Activated CD4-positive, alpha-beta T cell treated with anti-CD3 and anti-CD28 coated beads, Interleukin-2, amount 10 ng/mL, durations not matched to agents 24 days and 14 days (primary cell): ENCODE data around the gene IL4I1. TPM values are rescaled to one million over a fixed set of nuclear protein-coding genes. Genes with fewer than 3 reads are reported as not detected.

Source experiments
- DNase-seq: peaks from one replicate; pipeline ENCODE4 v3.0.0; 2022
- H3K27ac Mint-ChIP-seq: one replicate; pipeline ENCODE4 v1.8.0; 2022; ENCODE audit warnings: mild to moderate bottlenecking, mixed read lengths
- H3K27me3 Mint-ChIP-seq: one replicate; pipeline ENCODE4 v1.8.0; 2022; ENCODE audit warnings: mixed read lengths
- H3K36me3 Mint-ChIP-seq: one replicate; pipeline ENCODE4 v1.8.0; 2022; ENCODE audit warnings: low read depth, mild to moderate bottlenecking, mixed read lengths
- H3K4me1 Mint-ChIP-seq: one replicate; pipeline ENCODE4 v1.8.0; 2021; ENCODE audit warnings: mixed read lengths
- H3K4me3 Mint-ChIP-seq: one replicate; pipeline ENCODE4 v1.8.0; 2022; ENCODE audit warnings: mild to moderate bottlenecking, moderate library complexity, mixed read lengths
- H3K9me3 Mint-ChIP-seq: one replicate; pipeline ENCODE4 v1.8.0; 2021; ENCODE audit warnings: mixed read lengths
- intact Hi-C: fragments of 100-400 bp; cut with micrococcal nuclease; formaldehyde crosslinking; loops from one replicate; pipeline ENCODE4 v1.15.1; 2023
- total RNA-seq: library from RNA; stranded (reverse); gene quantifications from 2 replicates; pipeline ENCODE4 v1.2.3, GENCODE V29; 2022

IL4I1 gene
- total RNA-seq, 1 donor from 2014 or later = 41.4 TPM

- peak overlapping the region; percentile 37 for H3K27ac Mint-ChIP-seq
- no peak for DNase-seq
Measured at GRCh38 chr19:49855676-49856573, 40.8 kb downstream of the IL4I1 start.

DNA sequence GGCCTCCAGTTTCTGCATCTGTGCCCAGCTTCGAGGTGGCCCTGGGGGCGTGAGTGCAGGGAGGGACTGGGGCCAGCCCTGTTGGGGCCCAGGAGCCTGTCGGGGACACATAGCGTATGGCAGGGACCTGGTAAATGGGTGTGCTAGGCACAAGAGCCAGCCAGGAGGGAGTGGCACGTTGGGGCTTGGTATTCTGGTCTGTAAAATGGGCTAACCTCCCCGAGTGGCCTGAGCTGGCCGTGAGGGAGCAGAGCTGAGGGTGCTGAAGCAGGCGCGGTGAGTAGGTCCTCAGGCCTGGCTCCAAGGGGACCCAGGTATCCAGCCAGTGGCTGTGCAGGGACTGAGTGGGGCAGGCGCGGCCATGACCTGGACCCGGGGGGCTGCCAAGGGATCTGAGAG, 41.4 kb downstream of the IL4I1 start:
- peaks cover 15% of the 10 kb centered on the region for H3K4me1 Mint-ChIP-seq
- no peak for DNase-seq
- no peak overlapping the region for H3K4me3 Mint-ChIP-seq
- intact Hi-C loops = no loop called here
- H3K27ac Mint-ChIP-seq = no peak overlapping the region
- H3K27me3 Mint-ChIP-seq = no peaks in the 10 kb centered on the region
- H3K36me3 Mint-ChIP-seq = peaks cover 18% of the 10 kb centered on the region
- no peaks in the 10 kb centered on the region for H3K9me3 Mint-ChIP-seq

More at GRCh38 chr19:49855676-49856573, 40.8 kb downstream of the IL4I1 start:
- Mint-ChIP-seq H3K4me1 (peaks cover 15% of the 10 kb centered on the region), H3K36me3 (peaks cover 20% of the 10 kb centered on the region), H3K4me3 (no peak overlapping the region), H3K9me3 (no peaks in the 10 kb centered on the region), H3K27me3 (no peaks in the 10 kb centered on the region)
- intact Hi-C loops = no loop called here

GRCh38 chr19:49854378-49855263, 42.1 kb downstream of the IL4I1 start:
- Mint-ChIP-seq H3K9me3 (no peaks in the 10 kb centered on the region), H3K27me3 (no peaks in the 10 kb centered on the region), H3K4me1 (peaks cover 21% of the 10 kb centered on the region), H3K4me3 (no peak overlapping the region), H3K27ac (no peak overlapping the region), H3K36me3 (peaks cover 23% of the 10 kb centered on the region)
- no peak for DNase-seq
- intact Hi-C loops = loop anchor here (5.0 kb wide), 1 partner anchor 87 kb away; the partner anchor contains the start of gene AP2A1

- Mint-ChIP-seq H3K4me3 (peak overlapping the region; percentile 32), H3K27me3 (no peaks in the 10 kb centered on the region), H3K27ac (no peak overlapping the region), H3K9me3 (peaks cover 4% of the 10 kb centered on the region), H3K36me3 (peaks cover 25% of the 10 kb centered on the region), H3K4me1 (peaks cover 25% of the 10 kb centered on the region)
- no peak for DNase-seq
- intact Hi-C loops = loop anchor here (5.0 kb wide), 1 partner anchor 87 kb away; the partner anchor contains the start of gene AP2A1
Measured at GRCh38 chr19:49853852-49854377, 42.8 kb downstream of the IL4I1 start.

DNA sequence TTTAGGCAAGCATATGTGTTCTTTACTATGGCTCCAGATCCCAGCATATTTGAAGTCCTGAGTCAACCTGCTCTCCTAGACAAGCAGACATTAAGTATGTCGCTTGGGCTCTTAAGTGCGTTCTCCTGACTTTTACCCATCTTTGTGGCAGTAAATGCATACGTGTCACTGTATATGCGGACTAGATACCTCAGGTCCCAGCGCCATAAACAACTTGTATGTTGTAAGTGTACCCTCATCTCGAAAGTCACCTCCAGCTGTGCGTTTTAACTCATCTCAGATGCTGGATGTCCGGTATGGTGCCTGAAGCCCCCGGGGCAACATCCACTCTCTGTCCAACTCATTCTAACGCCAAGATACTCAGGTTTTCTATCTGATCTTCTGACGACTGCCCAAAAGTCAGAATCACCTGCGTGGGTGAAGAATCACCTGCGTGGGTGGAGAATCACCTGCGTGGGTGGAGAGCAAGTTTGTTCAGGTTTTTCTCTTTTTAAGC, 44.0 kb downstream of the IL4I1 start:
- DNase-seq = no peak
- H3K27ac Mint-ChIP-seq = peak overlapping the region; percentile 34
- H3K36me3 Mint-ChIP-seq = peaks cover 21% of the 10 kb centered on the region
- intact Hi-C loops = loop anchor here (5.0 kb wide), 1 partner anchor 85 kb away; the partner anchor contains the start of gene AP2A1
- H3K9me3 Mint-ChIP-seq = peaks cover 4% of the 10 kb centered on the region
- H3K4me3 Mint-ChIP-seq = peak overlapping the region; percentile 83
- peaks cover 2% of the 10 kb centered on the region for H3K27me3 Mint-ChIP-seq
- H3K4me1 Mint-ChIP-seq = peaks cover 36% of the 10 kb centered on the region

DNA sequence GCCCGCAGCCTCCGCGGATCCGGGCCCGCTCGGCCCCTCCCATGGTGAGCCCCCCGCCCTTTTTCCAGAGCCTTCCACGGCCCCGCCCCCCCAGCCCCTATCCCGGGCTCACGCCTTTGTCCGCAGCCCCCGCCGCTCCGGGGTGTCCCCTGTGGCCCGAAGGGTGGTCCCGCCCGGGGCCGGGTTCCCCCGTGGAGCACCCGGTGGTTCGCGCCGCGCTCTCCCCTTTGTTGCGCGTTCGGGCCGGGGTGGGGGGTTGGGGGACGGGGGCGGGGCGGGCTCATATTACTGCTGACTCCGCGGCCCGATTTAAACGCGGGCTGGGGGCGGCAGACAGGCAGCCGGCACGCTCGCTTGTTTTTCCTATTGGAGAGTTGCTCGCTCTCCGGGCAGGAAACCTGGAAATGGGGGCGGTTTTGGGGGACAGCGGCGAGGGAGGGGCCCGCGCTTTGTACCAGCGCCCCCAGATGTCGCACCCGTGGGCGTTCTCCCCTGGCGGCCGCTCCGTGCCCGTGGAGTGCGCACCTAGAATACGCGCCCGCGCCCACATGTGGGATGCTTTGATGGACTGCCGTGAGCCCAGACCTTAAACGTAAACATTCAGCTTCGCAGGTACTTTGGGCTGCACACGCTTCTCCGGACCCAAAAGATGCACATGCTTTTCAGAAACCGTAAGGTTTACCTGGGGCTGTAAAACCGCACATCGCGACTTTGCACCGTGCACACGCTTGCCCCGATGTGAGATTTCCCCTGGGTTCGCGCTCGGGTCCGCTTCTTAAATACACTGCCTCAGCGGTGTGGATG, 45.0 kb downstream of the IL4I1 start:
- Mint-ChIP-seq H3K9me3 (peaks cover 4% of the 10 kb centered on the region), H3K4me3 (peak overlapping the region; percentile 83), H3K27me3 (peaks cover 4% of the 10 kb centered on the region), H3K36me3 (peaks cover 21% of the 10 kb centered on the region), H3K4me1 (peaks cover 38% of the 10 kb centered on the region), H3K27ac (peak overlapping the region; percentile 29)
- DNase-seq = peak; percentile 78
- intact Hi-C loops = loop anchor here (2.0 to 5.0 kb wide), 3 partner anchors 39 to 209 kb away; partner anchors contain the start of genes AP2A1, FUZ and SCAF1

DNA sequence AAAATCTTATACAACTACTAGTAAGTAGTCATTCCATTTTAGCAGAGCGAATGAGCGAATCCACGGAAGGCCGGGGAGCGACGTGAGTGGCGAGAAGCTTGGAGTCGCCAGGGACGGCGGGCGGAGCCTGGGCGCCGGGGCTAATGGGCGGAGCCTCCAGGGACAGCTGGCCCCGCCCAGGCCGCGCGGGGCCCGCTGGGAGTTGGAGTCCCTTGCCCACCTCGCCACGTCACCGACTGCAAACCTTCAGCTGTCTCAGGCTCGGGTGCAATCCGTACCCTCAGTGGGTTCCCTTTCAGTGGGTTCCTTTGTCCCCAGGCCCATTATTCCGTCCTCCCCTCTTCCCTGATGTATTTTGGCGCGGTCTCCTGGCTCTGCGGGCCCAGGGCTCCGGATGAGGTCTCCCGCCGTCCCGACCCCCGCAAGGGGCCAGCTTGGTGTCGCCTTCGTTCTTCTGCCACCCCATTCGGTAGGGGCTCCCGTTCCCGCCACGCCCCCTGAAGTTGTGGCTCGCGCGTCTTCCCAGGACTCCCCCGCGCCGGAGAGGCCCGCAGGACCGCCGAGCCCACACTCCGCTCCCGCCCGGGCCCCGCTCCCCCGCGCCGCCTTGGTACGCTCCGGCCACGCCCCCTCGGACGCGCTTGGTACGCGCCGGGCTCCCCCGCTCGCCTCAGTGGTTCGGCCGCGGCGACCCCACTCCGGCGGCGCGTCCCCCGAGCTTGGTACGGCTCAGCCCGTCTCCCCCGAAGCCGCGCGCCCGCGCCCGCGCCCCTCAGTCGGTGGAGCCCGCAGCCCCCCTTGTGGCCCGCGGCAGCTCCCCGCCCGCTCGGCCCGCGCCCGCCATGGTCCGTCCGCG, 46.0 kb downstream of the IL4I1 start, which contains the start of gene PTOV1:
Gene PTOV1, plus strand, starts transcription at position 673 of the 856 bp plus-strand sequence.
- peak; percentile 98 for DNase-seq
- Mint-ChIP-seq H3K4me3 (peak within 1 kb of the TSS; percentile 91), H3K36me3 (peaks cover 20% of the 10 kb centered on the region), H3K27me3 (peaks cover 4% of the 10 kb centered on the region), H3K9me3 (peaks cover 4% of the 10 kb centered on the region), H3K4me1 (peaks cover 38% of the 10 kb centered on the region), H3K27ac (peak within 1 kb of the TSS; percentile 96)
- intact Hi-C loops = loop anchor here (1.0 to 5.0 kb wide), 5 partner anchors 17 to 208 kb away; partner anchors contain the start of genes AP2A1, FUZ, PNKP and SCAF1

DNA sequence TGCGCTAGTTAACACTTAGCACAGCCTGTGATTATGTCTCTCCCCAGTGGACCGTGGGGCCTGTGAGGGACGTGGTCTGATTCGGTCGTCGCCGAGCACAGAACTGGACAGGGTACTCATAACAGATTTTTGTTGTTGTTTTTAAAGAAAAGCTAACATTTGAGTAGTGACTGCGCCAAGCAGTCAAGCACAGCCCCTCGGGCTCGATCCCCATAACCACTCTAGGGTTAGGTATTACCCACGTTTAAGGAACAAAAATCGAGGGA, 46.5 kb downstream of the IL4I1 start:
- peaks cover 20% of the 10 kb centered on the region for H3K36me3 Mint-ChIP-seq
- intact Hi-C loops = loop anchor here (1.0 to 5.0 kb wide), 5 partner anchors 17 to 207 kb away; partner anchors contain the start of genes AP2A1, FUZ, PNKP and SCAF1
- H3K9me3 Mint-ChIP-seq = peaks cover 4% of the 10 kb centered on the region
- peaks cover 38% of the 10 kb centered on the region for H3K4me1 Mint-ChIP-seq
- peak overlapping the region; percentile 96 for H3K27ac Mint-ChIP-seq
- no peak for DNase-seq
- peaks cover 4% of the 10 kb centered on the region for H3K27me3 Mint-ChIP-seq
- peak overlapping the region; percentile 91 for H3K4me3 Mint-ChIP-seq

DNA sequence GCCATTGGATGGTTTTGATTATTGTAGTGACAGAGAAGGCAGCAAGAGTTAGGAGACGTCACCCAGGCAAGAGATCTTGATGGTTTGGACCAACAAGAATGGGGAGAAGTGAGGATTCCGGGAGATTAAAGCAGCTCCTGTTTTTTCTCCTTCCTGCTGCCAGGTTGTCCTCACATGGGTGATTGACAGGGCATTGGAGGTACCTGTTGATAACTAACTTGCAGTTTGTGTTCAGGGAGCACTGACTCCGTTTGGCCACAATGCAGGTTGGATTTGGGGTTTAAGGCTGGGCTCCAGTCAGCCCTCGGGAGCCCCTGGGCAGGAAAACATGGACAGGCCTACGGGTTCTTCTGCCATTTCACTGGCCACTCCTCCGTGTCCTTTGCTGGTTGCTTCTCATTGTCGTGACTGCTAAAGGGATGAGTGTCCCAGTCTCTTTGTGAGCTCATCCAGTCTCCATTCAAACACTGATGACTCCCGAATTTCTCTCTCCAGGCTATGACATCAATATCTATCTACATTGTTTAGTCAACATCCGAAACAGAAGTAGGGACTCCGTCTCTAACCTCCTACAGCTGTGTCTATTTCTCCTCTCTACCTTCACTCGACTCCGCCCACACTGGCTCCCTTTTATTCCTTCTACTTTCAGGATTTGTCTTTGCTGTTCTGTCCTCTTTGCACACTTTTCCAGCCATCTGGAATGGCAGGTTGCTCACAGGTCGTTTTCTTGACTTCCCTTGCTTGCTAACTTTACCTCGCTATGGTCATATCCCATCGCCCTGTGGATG, 47.1 kb downstream of the IL4I1 start:
- intact Hi-C loops = loop anchor here (1.0 to 5.0 kb wide), 5 partner anchors 18 to 207 kb away; partner anchors contain the start of genes AP2A1, FUZ, PNKP and SCAF1
- Mint-ChIP-seq H3K9me3 (peaks cover 4% of the 10 kb centered on the region), H3K27ac (peak overlapping the region; percentile 96), H3K36me3 (peaks cover 20% of the 10 kb centered on the region), H3K27me3 (peaks cover 4% of the 10 kb centered on the region), H3K4me1 (peaks cover 38% of the 10 kb centered on the region), H3K4me3 (peak overlapping the region; percentile 91)
- DNase-seq = no peak

DNA sequence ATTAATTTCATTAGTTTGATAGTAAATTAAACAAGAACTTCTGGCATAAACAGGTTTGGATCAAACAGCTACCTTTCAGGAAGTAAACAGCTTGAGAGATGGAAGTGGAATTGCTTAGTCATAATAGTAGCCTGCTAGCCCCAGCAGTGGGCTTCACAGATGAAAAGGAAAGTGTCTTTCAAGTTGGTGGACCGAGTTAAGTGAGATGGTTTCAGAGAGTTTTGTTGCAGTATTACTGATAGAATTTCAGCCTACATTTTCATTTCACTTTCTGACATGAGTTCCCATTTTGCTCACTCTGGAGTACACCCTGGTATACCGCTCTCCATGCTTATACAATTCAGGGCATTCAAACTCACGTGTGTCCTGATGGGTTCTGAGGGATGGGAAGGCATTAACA, 47.7 kb downstream of the IL4I1 start:
- Mint-ChIP-seq H3K4me3 (peak overlapping the region; percentile 50), H3K9me3 (peaks cover 4% of the 10 kb centered on the region), H3K27ac (peak overlapping the region; percentile 13), H3K36me3 (peaks cover 20% of the 10 kb centered on the region), H3K4me1 (peaks cover 38% of the 10 kb centered on the region), H3K27me3 (peaks cover 4% of the 10 kb centered on the region)
- DNase-seq = no peak
- intact Hi-C loops = loop anchor here (1.0 kb wide), 1 partner anchor 31 kb away; the partner anchor contains the start of gene MED25
